HG03280 (cell line): ENCODE measurements around the gene GRAMD2A.
"Not testable (repeated sequence)": the region's sequence is repeated elsewhere in the genome, so short reads cannot be mapped to it uniquely, and the experiment has no call there.

Experiments used
- ATAC-seq: cut with Tn5 transposase; IDR thresholded peaks from one replicate; pipeline ENCODE4 v1.9.1; 2021; ENCODE audit warnings: mild to moderate bottlenecking, moderate library complexity; ENCODE audit not compliant: unreplicated experiment

The GRAMD2A gene

GRCh38 chr15:72189250-72189902 is 8.2 kb downstream of the GRAMD2A start:
- ATAC-seq = no peak

DNA sequence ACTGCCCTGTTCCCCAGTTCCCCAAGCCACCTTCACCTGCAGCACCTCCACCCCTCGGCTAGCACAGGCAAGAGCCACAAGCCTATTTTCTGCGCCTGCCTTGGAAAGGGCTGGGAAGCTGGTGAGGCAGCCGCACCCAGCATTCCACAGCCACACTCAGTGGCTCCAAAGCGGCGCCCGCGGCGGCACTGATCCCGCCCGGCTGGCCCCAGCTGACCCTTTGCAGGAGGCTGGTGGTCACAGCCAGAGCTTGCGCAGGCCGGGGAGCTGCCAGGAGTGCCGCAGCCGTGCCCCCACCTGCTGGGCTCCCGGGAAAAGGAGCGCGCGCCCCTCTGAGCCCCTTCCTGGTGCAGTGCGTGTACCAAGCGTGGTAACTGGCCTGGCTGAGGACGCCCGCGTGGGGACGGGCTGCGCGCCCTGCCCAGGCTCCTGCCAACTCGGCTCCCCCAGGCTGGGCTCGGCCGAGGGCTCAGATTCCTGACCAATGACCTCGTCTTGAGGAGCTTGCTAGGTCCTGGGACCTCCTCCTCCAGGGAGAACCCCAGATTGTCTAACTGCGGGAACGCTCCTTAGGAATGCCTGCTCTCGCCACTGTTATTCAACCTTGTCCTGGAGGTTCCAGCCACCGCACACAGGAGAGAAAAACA is 13.3 kb downstream of the GRAMD2A start:
- ATAC-seq = no peak

DNA sequence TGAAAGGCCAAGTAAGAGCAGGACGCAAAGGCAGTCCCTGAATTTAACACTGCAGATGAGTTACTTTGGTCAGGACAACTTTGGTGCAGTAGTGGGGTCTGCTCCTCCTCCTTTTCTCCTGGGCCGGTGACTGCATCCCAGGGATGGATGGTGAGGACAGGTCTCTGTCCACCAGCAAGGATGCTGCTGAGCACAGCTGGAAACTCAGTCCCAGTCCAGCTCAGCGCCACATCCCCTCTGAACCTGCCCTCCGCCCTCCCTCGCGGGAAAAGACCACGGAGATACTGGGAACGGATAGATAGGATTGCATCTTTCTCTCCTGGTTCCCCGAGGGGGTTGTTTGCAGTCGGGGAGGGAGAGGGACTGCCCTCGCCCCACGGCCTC is 13.8 kb downstream of the GRAMD2A start:
- no peak for ATAC-seq

- no peak for ATAC-seq
Measured at GRCh38 chr15:72182673-72183072, 14.9 kb downstream of the GRAMD2A start.

DNA sequence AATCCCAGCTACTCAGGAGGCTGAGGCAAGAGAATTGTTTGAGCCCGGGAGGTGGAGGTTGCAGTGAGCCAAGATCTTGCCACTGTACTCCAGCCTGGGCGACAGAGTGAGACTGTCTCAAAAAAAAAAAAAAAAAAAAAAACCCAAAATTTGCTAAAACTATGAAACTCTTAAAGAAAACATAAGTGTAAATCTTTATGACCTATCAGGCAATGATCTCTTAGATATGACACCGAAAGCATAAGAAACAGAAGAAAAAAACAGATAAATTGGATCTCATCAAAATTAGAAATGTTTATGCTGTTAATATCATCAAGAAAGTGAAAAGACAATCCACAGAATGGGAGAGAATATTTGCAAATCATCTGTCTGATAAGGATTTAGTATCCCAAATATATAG is 15.3 kb downstream of the GRAMD2A start:
- no peak for ATAC-seq

DNA sequence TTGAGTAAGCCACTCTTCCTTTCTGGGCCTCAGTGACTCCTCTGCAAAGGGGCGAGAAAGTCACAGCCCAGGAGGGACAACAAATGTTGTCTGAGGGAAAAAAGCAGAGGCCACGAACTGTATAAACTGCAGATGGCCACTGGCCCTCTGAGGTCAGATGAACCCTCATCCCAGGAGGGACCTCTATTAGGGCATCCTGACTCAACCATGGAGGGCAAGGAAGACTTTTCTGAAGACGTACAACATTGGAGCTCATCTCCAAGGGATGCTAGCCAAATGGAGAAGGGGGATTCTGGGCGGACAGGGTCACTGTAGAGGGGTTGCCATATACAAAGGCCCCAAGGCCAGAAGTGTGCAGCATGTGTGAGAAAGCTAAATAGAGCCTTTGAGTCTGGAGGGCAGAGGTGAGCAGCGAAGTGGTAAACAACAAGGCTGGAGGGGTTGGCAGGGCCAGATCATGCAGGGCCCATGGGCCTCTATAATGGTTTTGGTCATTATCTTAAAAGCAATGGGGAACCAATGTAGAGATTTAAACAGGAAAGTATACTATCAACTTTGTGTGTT is 16.7 kb downstream of the GRAMD2A start:
- no peak for ATAC-seq

- no peak for ATAC-seq
Measured at GRCh38 chr15:72179950-72180581, 17.5 kb downstream of the GRAMD2A start.

GRCh38 chr15:72178976-72179585 is 18.5 kb downstream of the GRAMD2A start:
- ATAC-seq = no peak

GRCh38 chr15:72176743-72177142 is 20.8 kb downstream of the GRAMD2A start:
- ATAC-seq = no peak

GRCh38 chr15:72176159-72176558 is 21.4 kb downstream of the GRAMD2A start:
- no peak for ATAC-seq

- no peak for ATAC-seq
Measured at GRCh38 chr15:72175186-72176044, 22.2 kb downstream of the GRAMD2A start.

DNA sequence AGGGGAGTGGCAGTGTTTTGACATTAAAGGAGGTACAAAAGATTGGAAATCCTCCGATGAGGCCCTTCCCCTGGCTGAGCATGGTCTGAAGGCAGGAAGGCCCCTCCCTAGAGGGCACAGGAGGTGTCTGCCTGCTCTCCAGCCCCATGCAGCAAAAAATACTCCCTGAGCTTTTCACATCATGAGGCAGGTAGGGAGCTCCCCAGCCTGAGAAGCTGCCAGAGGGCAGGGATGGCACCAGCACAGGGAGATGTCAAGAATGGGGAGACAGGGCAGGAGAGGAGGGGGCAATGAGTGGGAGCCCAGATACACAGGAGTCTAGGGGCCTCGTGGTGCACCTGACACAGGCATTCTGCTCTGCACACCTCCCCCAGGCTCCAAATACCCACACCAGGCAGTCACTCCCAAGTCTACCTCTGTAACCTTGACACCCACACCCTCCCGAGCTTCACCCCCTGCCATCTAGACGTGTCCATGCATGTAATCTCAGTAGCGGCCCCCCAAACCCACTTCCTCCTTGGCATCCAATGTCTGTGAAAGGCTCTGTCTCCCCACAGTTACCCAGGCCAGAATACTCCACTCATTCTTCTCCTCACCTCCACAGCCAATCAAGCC is 22.9 kb downstream of the GRAMD2A start:
- no peak for ATAC-seq

- ATAC-seq = no peak
Measured at GRCh38 chr15:72173864-72174550, 23.6 kb downstream of the GRAMD2A start.

DNA sequence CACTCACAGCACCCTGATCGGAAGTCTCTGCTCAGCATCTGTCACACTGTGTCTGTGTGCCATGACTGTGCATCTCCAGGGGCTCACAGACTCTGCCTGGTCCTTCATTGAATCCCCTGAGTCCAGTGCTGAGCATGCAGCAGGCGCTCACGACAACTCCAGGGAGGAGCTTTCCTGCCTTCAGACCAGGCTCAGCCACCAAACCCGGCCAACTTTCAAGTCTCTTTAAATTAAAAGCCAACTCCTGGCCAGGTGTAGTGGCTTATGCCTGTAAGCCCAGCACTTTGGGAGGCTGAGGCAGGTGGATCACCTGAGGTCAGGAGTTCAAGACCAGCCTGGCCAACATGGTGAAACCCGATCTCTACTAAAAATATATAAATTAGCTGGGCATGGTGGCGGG is 24.2 kb downstream of the GRAMD2A start:
- no peak for ATAC-seq

- no peak for ATAC-seq
Measured at GRCh38 chr15:72172796-72173195, 24.8 kb downstream of the GRAMD2A start.

DNA sequence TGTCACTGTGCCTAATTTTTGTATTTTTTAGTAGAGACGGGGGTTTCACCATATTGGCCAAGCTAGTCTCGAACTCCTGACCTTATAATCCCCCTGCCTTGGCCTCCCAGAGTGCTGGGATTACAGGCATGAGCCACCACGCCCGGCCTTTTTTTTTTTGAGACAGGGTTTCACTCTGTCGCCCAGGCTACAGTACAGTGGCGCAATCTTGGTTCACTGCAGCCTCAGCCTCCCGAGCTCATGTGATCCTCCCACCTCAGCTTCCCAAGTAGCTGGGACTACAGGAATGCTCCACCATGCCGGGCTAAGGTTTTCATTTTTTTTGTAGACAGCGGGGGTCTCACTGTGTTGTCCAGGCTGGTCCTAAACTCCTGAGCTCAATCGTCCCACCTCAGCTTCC is 25.6 kb downstream of the GRAMD2A start:
- not testable (repeated sequence) for ATAC-seq

GRCh38 chr15:72170691-72171090 is 26.9 kb downstream of the GRAMD2A start:
- no peak for ATAC-seq

DNA sequence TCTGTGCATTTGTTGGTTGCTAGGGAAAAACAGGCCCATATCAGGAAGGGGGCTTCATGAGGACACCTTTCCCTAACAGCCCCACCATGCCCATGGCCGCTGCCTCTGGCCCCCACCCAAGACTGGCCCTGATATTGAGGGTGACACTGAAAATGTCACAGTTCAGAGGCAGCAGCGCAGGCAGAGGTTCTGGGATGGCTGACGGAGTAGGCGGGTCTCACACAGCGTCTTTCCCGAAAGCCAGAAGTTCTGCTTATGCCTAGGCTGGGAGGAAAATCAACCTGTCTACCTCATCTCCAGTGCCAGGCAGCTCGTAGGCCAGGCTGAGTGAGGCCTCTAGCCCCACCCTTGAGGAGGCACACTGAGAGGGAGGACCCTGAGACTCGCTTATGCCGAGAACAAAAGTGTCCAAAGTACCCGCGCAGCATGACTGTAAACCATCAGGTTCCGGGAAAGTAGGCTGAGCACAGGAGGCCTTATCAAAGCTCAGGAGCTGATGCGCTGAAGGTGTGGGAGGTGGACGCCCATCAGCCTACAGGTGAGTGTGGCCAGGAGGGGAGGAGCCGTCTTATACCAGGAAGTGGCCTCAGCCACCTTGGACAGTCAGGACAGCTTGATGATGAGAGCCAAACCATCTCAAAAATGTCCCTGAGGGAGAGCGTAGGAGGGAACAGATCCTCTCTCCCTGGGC is 27.5 kb downstream of the GRAMD2A start:
- ATAC-seq = no peak
